AG09309 (cell line): ENCODE results near the gene POP7.

Experiments
- DNase-seq: peaks from one replicate; pipeline ENCODE4 v3.0.0-alpha.2; 2010; ENCODE audit warnings: low read depth
- H3K4me3 ChIP-seq: 2 replicates; pipeline ENCODE4 v1.5.1; 2011; ENCODE audit warnings: mild to moderate bottlenecking, low read depth, low read length, moderate library complexity; ENCODE audit not compliant: control insufficient read depth
- TF ChIP-seq, protein P1 (sequence below): IDR thresholded peaks from 2 replicates; pipeline ENCODE4 v1.5.1; 2011; ENCODE audit warnings: mild to moderate bottlenecking, low read depth, low read length, inconsistent platforms; ENCODE audit not compliant: insufficient read depth, control insufficient read depth; ENCODE audit errors: missing control alignments

The POP7 gene

DNA sequence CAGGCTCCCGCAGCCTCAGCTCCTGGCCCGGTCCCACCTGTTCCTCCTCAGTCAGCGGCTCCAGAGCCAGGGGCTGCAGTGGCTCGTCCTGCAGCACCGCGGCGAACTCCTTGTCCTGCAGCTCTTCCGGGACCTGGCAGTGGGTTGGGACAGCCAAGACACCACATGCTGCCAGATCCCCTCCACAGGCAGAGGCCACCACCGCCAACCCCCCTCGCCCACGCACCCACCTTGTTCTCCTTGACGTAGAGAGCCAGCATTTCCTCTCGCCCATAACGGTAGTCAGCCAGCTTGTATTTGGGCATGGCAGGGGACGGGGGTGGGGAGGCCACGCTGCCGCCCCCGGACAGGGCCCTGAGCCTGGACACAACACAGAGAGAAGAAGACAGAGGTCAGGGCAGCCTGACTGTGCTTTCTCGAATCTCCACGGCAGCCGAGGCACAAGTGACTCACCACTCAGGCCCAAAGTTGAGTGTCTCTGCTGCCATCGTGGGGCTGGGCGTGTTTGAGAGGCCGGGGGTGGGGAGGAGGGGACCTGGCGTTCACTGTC lies 18.1 kb upstream of the POP7 start:
- no peak for DNase-seq
- TF ChIP-seq, protein P1, sequence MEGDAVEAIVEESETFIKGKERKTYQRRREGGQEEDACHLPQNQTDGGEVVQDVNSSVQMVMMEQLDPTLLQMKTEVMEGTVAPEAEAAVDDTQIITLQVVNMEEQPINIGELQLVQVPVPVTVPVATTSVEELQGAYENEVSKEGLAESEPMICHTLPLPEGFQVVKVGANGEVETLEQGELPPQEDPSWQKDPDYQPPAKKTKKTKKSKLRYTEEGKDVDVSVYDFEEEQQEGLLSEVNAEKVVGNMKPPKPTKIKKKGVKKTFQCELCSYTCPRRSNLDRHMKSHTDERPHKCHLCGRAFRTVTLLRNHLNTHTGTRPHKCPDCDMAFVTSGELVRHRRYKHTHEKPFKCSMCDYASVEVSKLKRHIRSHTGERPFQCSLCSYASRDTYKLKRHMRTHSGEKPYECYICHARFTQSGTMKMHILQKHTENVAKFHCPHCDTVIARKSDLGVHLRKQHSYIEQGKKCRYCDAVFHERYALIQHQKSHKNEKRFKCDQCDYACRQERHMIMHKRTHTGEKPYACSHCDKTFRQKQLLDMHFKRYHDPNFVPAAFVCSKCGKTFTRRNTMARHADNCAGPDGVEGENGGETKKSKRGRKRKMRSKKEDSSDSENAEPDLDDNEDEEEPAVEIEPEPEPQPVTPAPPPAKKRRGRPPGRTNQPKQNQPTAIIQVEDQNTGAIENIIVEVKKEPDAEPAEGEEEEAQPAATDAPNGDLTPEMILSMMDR = no peak
- no peak overlapping the region for H3K4me3 ChIP-seq

DNA sequence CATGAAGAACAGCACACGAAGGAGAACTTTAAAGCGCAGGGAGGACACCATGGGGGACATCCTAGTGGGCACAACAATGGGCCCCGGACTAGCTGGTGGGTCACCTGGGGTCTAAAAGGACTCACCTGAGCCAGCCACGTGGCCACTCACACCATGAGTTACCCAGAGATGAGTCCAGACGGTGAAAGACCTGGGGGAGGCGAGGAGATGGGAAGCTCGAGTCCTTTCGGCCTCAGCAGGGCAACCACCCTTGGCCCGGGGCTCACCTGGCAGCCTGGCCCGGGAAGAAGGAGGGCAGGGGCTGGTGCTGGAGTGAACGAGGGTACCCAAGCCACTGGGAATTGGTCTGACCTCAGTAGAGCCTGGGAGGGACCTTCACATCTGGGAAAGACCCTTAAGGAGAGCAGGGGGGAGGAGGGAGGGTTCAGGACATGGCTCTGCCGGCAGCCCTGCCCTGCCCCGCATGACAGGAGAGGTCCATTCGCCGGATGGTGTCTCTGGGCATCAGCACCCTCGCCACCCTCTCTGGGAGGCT lies 17.5 kb upstream of the POP7 start:
- DNase-seq = no peak
- H3K4me3 ChIP-seq = no peak overlapping the region
- TF ChIP-seq, protein P1 = no peak

DNA sequence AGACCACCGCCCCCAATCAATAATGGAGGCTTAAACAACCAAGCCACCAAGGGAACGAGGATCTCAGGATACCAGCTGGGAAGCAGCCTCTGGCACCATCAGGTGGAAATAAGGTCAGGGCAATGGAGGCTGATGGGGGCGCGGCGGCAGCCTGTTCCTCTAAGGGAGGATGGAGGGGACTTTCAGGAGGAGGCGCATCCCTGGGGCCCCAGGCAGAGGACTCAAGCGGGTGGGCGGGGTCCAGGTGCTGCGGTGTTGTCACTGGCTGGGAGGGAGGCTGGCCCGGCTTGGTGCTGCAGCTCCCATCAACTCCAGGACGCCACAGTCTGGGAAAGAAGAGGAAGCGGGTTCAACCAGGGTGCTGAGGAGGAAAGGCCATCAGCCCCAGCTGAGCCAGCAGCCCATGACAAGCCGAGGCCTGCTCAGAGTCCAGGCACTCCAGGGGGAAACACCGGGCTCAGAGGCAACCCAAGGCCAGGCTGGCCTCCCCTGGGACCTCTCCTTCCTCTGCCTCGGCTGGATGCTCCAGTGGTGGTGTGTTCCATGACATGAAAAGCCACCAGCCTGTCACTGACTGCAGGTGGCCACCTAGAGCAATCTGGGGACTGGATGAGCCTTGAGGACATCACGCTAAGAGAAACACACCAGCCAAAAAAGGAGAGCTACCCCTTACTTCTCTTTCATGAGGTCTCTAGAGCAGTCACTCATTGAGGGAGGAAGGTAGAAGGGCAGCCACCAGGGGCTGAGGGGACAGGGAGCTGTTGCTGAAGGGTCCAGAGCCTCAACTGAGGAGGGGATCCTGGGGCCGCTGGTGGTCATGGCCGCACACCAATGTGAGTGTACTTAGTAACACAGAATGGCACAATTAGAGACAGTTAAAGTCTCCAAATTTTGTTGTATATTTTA lies 16.4 kb upstream of the POP7 start:
- no peak for DNase-seq
- TF ChIP-seq, protein P1 = no peak
- H3K4me3 ChIP-seq = no peak overlapping the region

GRCh38 chr7:100691676-100692577 lies 14.0 kb upstream of the POP7 start:
- TF ChIP-seq, protein P1 = peak; percentile 91
- H3K4me3 ChIP-seq = peak overlapping the region; percentile 72
- no peak for DNase-seq

- peak overlapping the region; percentile 72 for H3K4me3 ChIP-seq
- no peak for DNase-seq
- TF ChIP-seq, protein P1 = no peak
Measured at GRCh38 chr7:100692578-100692961, 13.4 kb upstream of the POP7 start.
